GM12865 (cell line): ENCODE results near the gene ALPL.

ENCODE experiments used
- DNase-seq: peaks from one replicate; pipeline ENCODE4 v3.0.0; 2010; ENCODE audit warnings: low read depth
- H3K4me3 ChIP-seq: 2 replicates; pipeline ENCODE4 v1.5.1; 2011; ENCODE audit warnings: mild to moderate bottlenecking, low read depth, low read length, control low read depth
- CTCF ChIP-seq: IDR thresholded peaks from 2 replicates; pipeline ENCODE4 v1.5.1; 2011; ENCODE audit warnings: low read length, control low read depth, low read depth, inconsistent platforms; ENCODE audit not compliant: insufficient read depth; ENCODE audit errors: missing control alignments

ALPL gene

GRCh38 chr1:21610989-21611785, 102.0 kb downstream of the ALPL start:
- TF ChIP-seq CTCF: no peak
- H3K4me3 ChIP-seq: no peak overlapping the region
- DNase-seq: no peak

GRCh38 chr1:21612057-21612456, 102.8 kb downstream of the ALPL start:
- no peak for TF ChIP-seq CTCF
- no peak for DNase-seq
- H3K4me3 ChIP-seq: no peak overlapping the region

- no peak for TF ChIP-seq CTCF
- H3K4me3 ChIP-seq: no peak overlapping the region
- no peak for DNase-seq
Observed at GRCh38 chr1:21613072-21613867, 104.0 kb downstream of the ALPL start.

GRCh38 chr1:21614419-21615115, 105.3 kb downstream of the ALPL start:
- no peak for DNase-seq
- no peak for TF ChIP-seq CTCF
- no peak overlapping the region for H3K4me3 ChIP-seq

- no peak for TF ChIP-seq CTCF
- no peak overlapping the region for H3K4me3 ChIP-seq
- no peak for DNase-seq
Observed at GRCh38 chr1:21616372-21616771, 107.1 kb downstream of the ALPL start.

- no peak for DNase-seq
- H3K4me3 ChIP-seq: no peak overlapping the region
- no peak for TF ChIP-seq CTCF
Observed at GRCh38 chr1:21617126-21617738, 108.0 kb downstream of the ALPL start.
